ENCODE results near the gene GPHN. TPM values are rescaled to one million over a fixed set of nuclear protein-coding genes. Genes with fewer than 3 reads are reported as not detected.

The GPHN gene
- total RNA-seq, 1 donor from 2014 or later, result 9.4 TPM

- no peaks in the 10 kb centered on the region for H3K36me3 ChIP-seq (ENCODE audit: control insufficient read depth in 3 of 3, insufficient read depth in 3 of 3, low read length in 3 of 3)
- H3K9ac ChIP-seq (ENCODE audit: low read depth in 1 of 3, low read length in 3 of 3), result no peak overlapping the region
- H3K27me3 ChIP-seq (ENCODE audit: control insufficient read depth in 3 of 3, insufficient read depth in 3 of 3, low read length in 3 of 3), result no peaks in the 10 kb centered on the region
- no peaks in the 10 kb centered on the region for H3K4me1 ChIP-seq (ENCODE audit: control insufficient read depth in 3 of 3, insufficient read depth in 3 of 3, low read length in 3 of 3)
- H3K27ac ChIP-seq (ENCODE audit: low read depth, low read length), result no peak overlapping the region
- no peaks in the 10 kb centered on the region for H3K9me3 ChIP-seq (ENCODE audit: control insufficient read depth in 3 of 3, low read length in 3 of 3)
- no peak overlapping the region for H3K4me3 ChIP-seq (ENCODE audit: low read length in 3 of 3)
Measured at GRCh38 chr14:66735853-66736252, 227.9 kb downstream of the GPHN start.

GRCh38 chr14:66739826-66740225 lies 231.9 kb downstream of the GPHN start:
- H3K9ac ChIP-seq (ENCODE audit: low read depth in 1 of 3, low read length in 3 of 3), result no peak overlapping the region
- H3K9me3 ChIP-seq (ENCODE audit: control insufficient read depth in 3 of 3, low read length in 3 of 3), result no peaks in the 10 kb centered on the region
- H3K36me3 ChIP-seq (ENCODE audit: control insufficient read depth in 3 of 3, insufficient read depth in 3 of 3, low read length in 3 of 3), result no peaks in the 10 kb centered on the region
- no peak overlapping the region for H3K27ac ChIP-seq (ENCODE audit: low read depth, low read length)
- H3K4me1 ChIP-seq (ENCODE audit: control insufficient read depth in 3 of 3, insufficient read depth in 3 of 3, low read length in 3 of 3), result no peaks in the 10 kb centered on the region
- H3K27me3 ChIP-seq (ENCODE audit: control insufficient read depth in 3 of 3, insufficient read depth in 3 of 3, low read length in 3 of 3), result no peaks in the 10 kb centered on the region
- no peak overlapping the region for H3K4me3 ChIP-seq (ENCODE audit: low read length in 3 of 3)

DNA sequence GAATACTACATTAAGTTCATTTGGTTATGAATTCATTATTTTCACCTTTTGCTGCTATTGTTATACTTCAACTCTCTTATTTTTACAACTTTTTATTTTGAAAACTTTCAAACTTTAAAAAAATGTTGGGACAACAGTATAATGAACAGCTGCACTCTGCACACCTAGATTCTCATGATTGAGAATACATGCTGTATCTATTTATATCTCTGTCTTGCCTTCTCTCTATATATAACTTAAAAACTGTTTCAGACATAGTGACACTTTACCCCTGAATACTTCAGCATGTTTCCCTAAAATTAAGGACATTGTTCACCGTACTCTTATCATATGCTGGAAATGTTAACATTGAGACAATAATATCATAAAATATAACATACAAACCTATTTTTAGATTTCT lies 237.1 kb downstream of the GPHN start:
- H3K4me1 ChIP-seq (ENCODE audit: control insufficient read depth in 3 of 3, insufficient read depth in 3 of 3, low read length in 3 of 3), result no peaks in the 10 kb centered on the region
- peak overlapping the region in 2 of 3 donors; percentile 7 to 60 for H3K9ac ChIP-seq (ENCODE audit: low read depth in 1 of 3, low read length in 3 of 3)
- no peak overlapping the region for H3K4me3 ChIP-seq (ENCODE audit: low read length in 3 of 3)
- no peak overlapping the region for H3K27ac ChIP-seq (ENCODE audit: low read depth, low read length)
- H3K27me3 ChIP-seq (ENCODE audit: control insufficient read depth in 3 of 3, insufficient read depth in 3 of 3, low read length in 3 of 3), result no peaks in the 10 kb centered on the region
- H3K9me3 ChIP-seq (ENCODE audit: control insufficient read depth in 3 of 3, low read length in 3 of 3), result no peaks in the 10 kb centered on the region
- no peaks in the 10 kb centered on the region for H3K36me3 ChIP-seq (ENCODE audit: control insufficient read depth in 3 of 3, insufficient read depth in 3 of 3, low read length in 3 of 3)

DNA sequence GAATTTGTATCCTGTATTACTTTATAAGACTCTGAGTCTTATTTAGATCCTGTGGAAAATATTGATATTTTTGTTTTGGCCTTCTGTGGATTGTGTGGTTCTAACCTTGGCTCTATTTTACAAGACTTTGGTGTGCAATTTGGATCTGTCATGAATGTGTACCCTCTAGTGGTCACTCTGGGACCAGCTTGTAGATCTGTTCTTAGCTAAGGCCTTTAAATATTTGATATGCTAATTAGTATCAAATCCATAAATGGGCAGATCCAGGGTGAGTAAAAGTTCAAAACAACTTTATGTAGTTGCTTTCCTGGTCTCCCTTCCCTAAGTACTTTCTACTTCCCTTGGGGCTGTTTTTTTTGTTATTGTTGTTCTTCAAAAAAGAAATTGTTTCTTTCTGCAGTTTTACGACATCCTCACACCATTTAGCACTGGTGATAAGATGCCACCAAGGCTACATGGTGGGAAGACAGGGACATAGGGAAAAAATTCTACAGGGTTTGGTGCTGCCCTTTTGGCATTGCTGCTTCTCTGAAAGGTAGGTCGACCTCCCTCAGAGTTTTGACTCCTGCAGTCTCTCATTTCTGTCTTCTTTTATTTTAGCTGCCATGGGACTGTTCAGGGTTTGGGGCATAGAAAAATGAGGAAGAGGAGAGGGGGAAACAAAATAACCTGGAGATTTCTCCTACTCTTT lies 238.5 kb downstream of the GPHN start:
- Histone ChIP-seq H3K9ac (ENCODE audit: low read depth in 1 of 3, low read length in 3 of 3) (no peak overlapping the region), H3K9me3 (ENCODE audit: control insufficient read depth in 3 of 3, low read length in 3 of 3) (no peaks in the 10 kb centered on the region), H3K4me3 (ENCODE audit: low read length in 3 of 3) (no peak overlapping the region), H3K27me3 (ENCODE audit: control insufficient read depth in 3 of 3, insufficient read depth in 3 of 3, low read length in 3 of 3) (no peaks in the 10 kb centered on the region), H3K36me3 (ENCODE audit: control insufficient read depth in 3 of 3, insufficient read depth in 3 of 3, low read length in 3 of 3) (no peaks in the 10 kb centered on the region), H3K4me1 (ENCODE audit: control insufficient read depth in 3 of 3, insufficient read depth in 3 of 3, low read length in 3 of 3) (no peaks in the 10 kb centered on the region), H3K27ac (ENCODE audit: low read depth, low read length) (no peak overlapping the region)

GRCh38 chr14:66752109-66752508 lies 244.2 kb downstream of the GPHN start:
- Histone ChIP-seq H3K36me3 (ENCODE audit: control insufficient read depth in 3 of 3, insufficient read depth in 3 of 3, low read length in 3 of 3) (no peaks in the 10 kb centered on the region), H3K27ac (ENCODE audit: low read depth, low read length) (no peak overlapping the region), H3K27me3 (ENCODE audit: control insufficient read depth in 3 of 3, insufficient read depth in 3 of 3, low read length in 3 of 3) (no peaks in the 10 kb centered on the region), H3K4me1 (ENCODE audit: control insufficient read depth in 3 of 3, insufficient read depth in 3 of 3, low read length in 3 of 3) (no peaks in the 10 kb centered on the region), H3K9me3 (ENCODE audit: control insufficient read depth in 3 of 3, low read length in 3 of 3) (no peaks in the 10 kb centered on the region), H3K4me3 (ENCODE audit: low read length in 3 of 3) (no peak overlapping the region), H3K9ac (ENCODE audit: low read depth in 1 of 3, low read length in 3 of 3) (no peak overlapping the region)

DNA sequence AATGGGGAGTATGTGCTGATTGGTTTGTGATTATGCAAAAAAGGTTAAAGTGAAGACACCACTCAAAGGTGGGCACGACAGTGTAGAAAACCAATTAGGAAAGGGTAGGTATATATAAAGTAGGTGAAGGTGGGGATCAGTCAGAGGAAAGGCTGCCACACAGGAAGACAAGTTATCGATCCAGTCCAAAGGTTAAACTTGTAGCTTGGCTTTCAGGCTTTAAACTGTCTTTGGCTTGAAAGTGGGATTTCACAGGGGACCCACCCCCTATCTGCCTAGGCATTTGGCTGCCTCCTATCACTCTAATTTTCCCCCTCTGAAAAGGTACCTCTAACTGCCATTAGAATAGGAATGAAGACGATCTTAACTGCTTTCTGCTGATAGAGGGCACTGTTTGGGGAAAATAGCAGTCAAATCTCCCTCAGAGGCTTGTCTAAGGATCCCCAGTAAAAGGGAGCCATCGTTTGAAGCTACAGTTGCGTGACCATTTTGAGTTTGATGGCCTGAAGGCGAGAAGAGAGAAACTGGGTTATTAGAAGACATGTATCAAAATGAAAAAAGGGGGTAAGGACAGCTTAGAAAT lies 250.2 kb downstream of the GPHN start:
- no peak overlapping the region for H3K9ac ChIP-seq (ENCODE audit: low read depth in 1 of 3, low read length in 3 of 3)
- H3K27me3 ChIP-seq (ENCODE audit: control insufficient read depth in 3 of 3, insufficient read depth in 3 of 3, low read length in 3 of 3), result no peaks in the 10 kb centered on the region
- H3K9me3 ChIP-seq (ENCODE audit: control insufficient read depth in 3 of 3, low read length in 3 of 3), result no peaks in the 10 kb centered on the region
- H3K36me3 ChIP-seq (ENCODE audit: control insufficient read depth in 3 of 3, insufficient read depth in 3 of 3, low read length in 3 of 3), result no peaks in the 10 kb centered on the region
- no peaks in the 10 kb centered on the region for H3K4me1 ChIP-seq (ENCODE audit: control insufficient read depth in 3 of 3, insufficient read depth in 3 of 3, low read length in 3 of 3)
- H3K27ac ChIP-seq (ENCODE audit: low read depth, low read length), result no peak overlapping the region
- no peak overlapping the region for H3K4me3 ChIP-seq (ENCODE audit: low read length in 3 of 3)

DNA sequence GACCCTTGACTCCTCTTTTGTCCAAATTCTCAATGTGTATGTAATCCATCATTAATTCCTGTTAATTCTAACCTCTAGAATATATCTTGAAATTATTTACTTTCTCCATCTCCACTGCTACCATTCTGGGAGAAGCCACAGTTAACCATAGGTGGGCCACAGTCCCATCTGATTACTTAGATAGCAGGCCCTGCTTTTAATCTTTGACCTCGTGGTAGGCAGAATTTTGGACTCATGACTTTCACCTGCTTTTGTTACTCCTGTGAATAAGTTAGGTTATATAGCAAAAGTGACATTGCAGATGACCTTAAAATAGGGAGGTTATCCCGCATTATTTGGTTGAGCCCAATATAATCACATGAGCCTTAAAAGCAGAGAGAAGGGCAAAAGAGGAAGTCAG lies 264.2 kb downstream of the GPHN start:
- Histone ChIP-seq H3K4me3 (ENCODE audit: low read length in 3 of 3) (no peak overlapping the region), H3K4me1 (ENCODE audit: control insufficient read depth in 3 of 3, insufficient read depth in 3 of 3, low read length in 3 of 3) (no peaks in the 10 kb centered on the region), H3K9ac (ENCODE audit: low read depth in 1 of 3, low read length in 3 of 3) (no peak overlapping the region), H3K27me3 (ENCODE audit: control insufficient read depth in 3 of 3, insufficient read depth in 3 of 3, low read length in 3 of 3) (no peaks in the 10 kb centered on the region), H3K9me3 (ENCODE audit: control insufficient read depth in 3 of 3, low read length in 3 of 3) (no peaks in the 10 kb centered on the region), H3K36me3 (ENCODE audit: control insufficient read depth in 3 of 3, insufficient read depth in 3 of 3, low read length in 3 of 3) (no peaks in the 10 kb centered on the region), H3K27ac (ENCODE audit: low read depth, low read length) (no peak overlapping the region)

- Histone ChIP-seq H3K4me1 (ENCODE audit: control insufficient read depth in 3 of 3, insufficient read depth in 3 of 3, low read length in 3 of 3) (no peaks in the 10 kb centered on the region), H3K36me3 (ENCODE audit: control insufficient read depth in 3 of 3, insufficient read depth in 3 of 3, low read length in 3 of 3) (no peaks in the 10 kb centered on the region), H3K4me3 (ENCODE audit: low read length in 3 of 3) (no peak overlapping the region), H3K27me3 (ENCODE audit: control insufficient read depth in 3 of 3, insufficient read depth in 3 of 3, low read length in 3 of 3) (no peaks in the 10 kb centered on the region), H3K9ac (ENCODE audit: low read depth in 1 of 3, low read length in 3 of 3) (no peak overlapping the region), H3K9me3 (ENCODE audit: control insufficient read depth in 3 of 3, low read length in 3 of 3) (no peaks in the 10 kb centered on the region), H3K27ac (ENCODE audit: low read depth, low read length) (no peak overlapping the region)
Measured at GRCh38 chr14:66782853-66783252, 274.9 kb downstream of the GPHN start.

- Histone ChIP-seq H3K9ac (ENCODE audit: low read depth in 1 of 3, low read length in 3 of 3) (no peak overlapping the region), H3K9me3 (ENCODE audit: control insufficient read depth in 3 of 3, low read length in 3 of 3) (peaks cover 0 to 3% (median 0%) of the 10 kb centered on the region in 3 donors), H3K27ac (ENCODE audit: low read depth, low read length) (no peak overlapping the region), H3K4me3 (ENCODE audit: low read length in 3 of 3) (no peak overlapping the region), H3K4me1 (ENCODE audit: control insufficient read depth in 3 of 3, insufficient read depth in 3 of 3, low read length in 3 of 3) (no peaks in the 10 kb centered on the region), H3K36me3 (ENCODE audit: control insufficient read depth in 3 of 3, insufficient read depth in 3 of 3, low read length in 3 of 3) (no peaks in the 10 kb centered on the region), H3K27me3 (ENCODE audit: control insufficient read depth in 3 of 3, insufficient read depth in 3 of 3, low read length in 3 of 3) (no peaks in the 10 kb centered on the region)
Measured at GRCh38 chr14:66790101-66790500, 282.2 kb downstream of the GPHN start.

- no peak overlapping the region for H3K4me3 ChIP-seq (ENCODE audit: low read length in 3 of 3)
- H3K27ac ChIP-seq (ENCODE audit: low read depth, low read length), result no peak overlapping the region
- no peaks in the 10 kb centered on the region for H3K27me3 ChIP-seq (ENCODE audit: control insufficient read depth in 3 of 3, insufficient read depth in 3 of 3, low read length in 3 of 3)
Measured at GRCh38 chr14:66802962-66803361, 295.0 kb downstream of the GPHN start.

More at GRCh38 chr14:66802962-66803361, 295.0 kb downstream of the GPHN start:
- no peak overlapping the region for H3K9ac ChIP-seq (ENCODE audit: low read depth in 1 of 3, low read length in 3 of 3)
- no peaks in the 10 kb centered on the region for H3K4me1 ChIP-seq (ENCODE audit: control insufficient read depth in 3 of 3, insufficient read depth in 3 of 3, low read length in 3 of 3)
- no peaks in the 10 kb centered on the region for H3K9me3 ChIP-seq (ENCODE audit: control insufficient read depth in 3 of 3, low read length in 3 of 3)
- H3K36me3 ChIP-seq (ENCODE audit: control insufficient read depth in 3 of 3, insufficient read depth in 3 of 3, low read length in 3 of 3), result peaks cover 0 to 2% (median 0%) of the 10 kb centered on the region in 3 donors
